ENCODE data around the gene C10orf53. TPM values are rescaled to one million over a fixed set of nuclear protein-coding genes. Genes with fewer than 3 reads are reported as not detected.

Gene C10orf53, protein sequence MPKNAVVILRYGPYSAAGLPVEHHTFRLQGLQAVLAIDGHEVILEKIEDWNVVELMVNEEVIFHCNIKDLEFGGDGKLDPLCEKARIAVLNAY
- total RNA-seq = not detected in 2 replicates

GRCh38 chr10:49679480-49679893 lies at the start of gene C10orf53:
C10orf53 (plus strand) TSS chr10:49679651; CDS start chr10:49679698, 47 bp downstream.

Other genes starting within 250 kb of the C10orf53 start
- gene ERCC6, start 140.5 kb upstream of the C10orf53 start, total RNA-seq = 22.9 and 36.0 TPM in 2 replicates
- not detected in 2 replicates for gene SLC18A3, start 69.3 kb upstream of the C10orf53 start, total RNA-seq
- gene CHAT, start 65.6 kb upstream of the C10orf53 start, total RNA-seq = not detected in 2 replicates
- under 0.01 and 0.14 TPM in 2 replicates for gene OGDHL, start 82.7 kb downstream of the C10orf53 start, total RNA-seq

Measured in nasal cavity respiratory epithelium epithelial cell of viscerocranial mucosa (primary cell).